HepG2 (cell line): ENCODE data around the gene XIAP. TPM values are rescaled to one million over a fixed set of nuclear protein-coding genes. Genes with fewer than 3 reads are reported as not detected.

Experiments
- HCFC1 ChIP-seq: fragments of 150-350 bp; IDR thresholded peaks from 2 replicates; pipeline ENCODE4 v1.6.1; 2014; ENCODE audit warnings: low read depth, low read length
- KDM6A ChIP-seq: IDR thresholded peaks from 2 replicates; pipeline ENCODE4 v1.6.1; 2016; ENCODE audit warnings: low read depth
- MXI1 ChIP-seq: IDR thresholded peaks from 3 replicates; pipeline ENCODE4 v1.6.1; 2012; ENCODE audit warnings: low read depth, low read length, inconsistent platforms, borderline replicate concordance
- NONO ChIP-seq, 2 experiments: fragments of 450-650 bp in 1 of 2; sonication (generic) in 1 of 2; formaldehyde crosslinking in 1 of 2; IDR thresholded peaks in 1 of 2; conservative IDR thresholded peaks in 1 of 2; 2 replicates each; pipeline versions ENCODE4 v1.6.1 to v1.8.0; 2017 to 2022; ENCODE audit warnings: mild to moderate bottlenecking in 1 of 2, missing genetic modification reagents in 1 of 2, moderate library complexity in 1 of 2
- SALL1 ChIP-seq: sonication (generic); formaldehyde crosslinking; IDR thresholded peaks from 2 replicates; pipeline ENCODE4 v1.8.0; 2022; ENCODE audit warnings: mild to moderate bottlenecking, missing genetic modification reagents
- SRSF1 ChIP-seq: fragments of 200-400 bp; formaldehyde crosslinking; optimal IDR thresholded peaks from 2 replicates; pipeline ENCODE3; 2017; ENCODE audit warnings: mild to moderate bottlenecking, low read depth, low read length, moderate library complexity
- TBX3 ChIP-seq: fragments of 450-650 bp; IDR thresholded peaks from 2 replicates; pipeline ENCODE4 v1.6.1; 2017; ENCODE audit warnings: antibody characterized with exemption, mild to moderate bottlenecking, inconsistent platforms, borderline replicate concordance
- TCF7 ChIP-seq: sonication (generic); IDR thresholded peaks from 2 replicates; pipeline ENCODE4 v1.6.1; 2016; ENCODE audit warnings: antibody characterized with exemption, low read depth
- TGIF2 ChIP-seq: IDR thresholded peaks from 2 replicates; pipeline ENCODE4 v1.6.1; 2016; ENCODE audit warnings: control low read depth, missing compliant biosample characterization
- ZC3H4 ChIP-seq: sonication (generic); formaldehyde crosslinking; IDR thresholded peaks from 2 replicates; pipeline ENCODE4 v1.4.0; 2020; ENCODE audit warnings: missing genetic modification reagents, borderline replicate concordance
- ZNF557 ChIP-seq: sonication (generic); formaldehyde crosslinking; IDR thresholded peaks from 2 replicates; pipeline ENCODE4 v1.4.0; 2020; ENCODE audit warnings: missing genetic modification reagents
- polyA plus RNA-seq, 8 experiments: library from polyadenylated mRNA; depleted of rRNA in 3 of 8; stranded (reverse) in 7 of 8; unstranded in 1 of 8; fragments of >200 nt; fragmentation: Illumina TruSeq in 4 of 8; extraction: Trizol in 4 of 8; gene quantifications; 2 replicates each; pipeline versions ENCODE4 v1.2.1 to v1.2.3, GENCODE V29; 2011 to 2016; ENCODE audit warnings: low read depth in 4 of 8, missing spikeins in 1 of 8, mixed read lengths in 1 of 8; ENCODE audit not compliant: insufficient read depth in 1 of 8
- total RNA-seq, 5 experiments: library from RNA; depleted of rRNA; stranded (reverse); fragments of >200 nt; fragmentation: Illumina TruSeq; extraction: Trizol; gene quantifications; 2 replicates each; pipeline ENCODE4 v1.2.3, GENCODE V29; 2016; ENCODE audit warnings: low read depth in 1 of 5
- TF ChIP-seq, protein P1 (sequence below): sonication (generic); formaldehyde crosslinking; IDR thresholded peaks from 2 replicates; pipeline ENCODE4 v1.5.0; 2020; ENCODE audit warnings: mild to moderate bottlenecking, missing genetic modification reagents, borderline replicate concordance
- TF ChIP-seq, protein P2 (sequence below): sonication (generic); formaldehyde crosslinking; IDR thresholded peaks from 2 replicates; pipeline ENCODE4 v1.4.0; 2020; ENCODE audit warnings: missing genetic modification reagents
- TF ChIP-seq, protein P3 (sequence below): sonication (generic); formaldehyde crosslinking; IDR thresholded peaks from 2 replicates; pipeline ENCODE4 v1.4.0; 2020; ENCODE audit warnings: missing genetic modification reagents; ENCODE audit errors: not compliant biosample characterization
- TF ChIP-seq, protein P4 (sequence below): IDR thresholded peaks from 2 replicates; pipeline ENCODE4 v1.4.0; 2020; ENCODE audit warnings: mild to moderate bottlenecking, missing genetic modification reagents
- TF ChIP-seq, protein P5 (sequence below): fragments of 450-650 bp; IDR thresholded peaks from 2 replicates; pipeline ENCODE4 v1.6.1; 2016

XIAP gene
- total and polyA plus RNA-seq, 2 of the 13 experiments (the other 11 are each of a cell fraction or from before 2014, with no cell fraction given), result 12.9 to 29.5 TPM

DNA sequence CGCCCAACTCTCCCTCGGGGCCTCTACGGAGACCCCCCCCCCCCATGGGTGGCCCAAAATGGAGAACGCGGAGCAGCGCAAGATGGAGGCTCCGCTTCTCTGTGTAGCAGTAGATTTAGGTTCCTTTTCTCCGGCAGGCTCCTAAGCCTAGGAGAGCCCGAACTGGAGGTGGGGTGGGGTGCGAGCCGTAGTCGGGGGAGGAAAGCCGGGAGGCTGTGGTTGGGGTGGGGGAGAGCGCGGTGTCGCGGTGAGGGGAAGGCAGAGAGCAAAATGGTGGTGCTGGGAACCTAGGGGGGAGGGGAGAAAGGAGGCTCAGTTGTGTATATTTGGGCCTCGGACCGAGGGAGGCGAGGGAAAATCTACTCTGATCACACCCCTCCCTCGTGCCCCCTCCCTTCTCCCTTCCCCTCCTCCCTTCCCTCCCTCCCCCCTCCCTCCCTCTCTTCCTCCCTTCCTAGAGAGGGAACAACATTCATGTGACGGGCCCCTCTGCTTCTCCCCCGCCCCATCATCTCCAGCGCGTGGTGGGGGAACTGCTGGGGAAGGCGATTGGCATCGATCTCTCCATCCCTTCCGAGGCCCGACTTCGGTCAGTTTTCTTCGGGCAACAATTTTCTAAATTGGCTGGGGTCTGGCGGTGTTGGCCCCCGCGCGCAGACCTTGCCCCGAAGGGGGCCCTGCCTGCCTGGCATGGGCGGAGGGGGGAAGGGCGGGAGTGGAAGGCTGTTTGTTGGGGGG, 101.6 kb downstream of the XIAP start, which contains the start of gene STAG2 (continued):
- peak; percentile 63; the same call in 1 of the 3 replicates for TF ChIP-seq MXI1
- TF ChIP-seq, protein P1, sequence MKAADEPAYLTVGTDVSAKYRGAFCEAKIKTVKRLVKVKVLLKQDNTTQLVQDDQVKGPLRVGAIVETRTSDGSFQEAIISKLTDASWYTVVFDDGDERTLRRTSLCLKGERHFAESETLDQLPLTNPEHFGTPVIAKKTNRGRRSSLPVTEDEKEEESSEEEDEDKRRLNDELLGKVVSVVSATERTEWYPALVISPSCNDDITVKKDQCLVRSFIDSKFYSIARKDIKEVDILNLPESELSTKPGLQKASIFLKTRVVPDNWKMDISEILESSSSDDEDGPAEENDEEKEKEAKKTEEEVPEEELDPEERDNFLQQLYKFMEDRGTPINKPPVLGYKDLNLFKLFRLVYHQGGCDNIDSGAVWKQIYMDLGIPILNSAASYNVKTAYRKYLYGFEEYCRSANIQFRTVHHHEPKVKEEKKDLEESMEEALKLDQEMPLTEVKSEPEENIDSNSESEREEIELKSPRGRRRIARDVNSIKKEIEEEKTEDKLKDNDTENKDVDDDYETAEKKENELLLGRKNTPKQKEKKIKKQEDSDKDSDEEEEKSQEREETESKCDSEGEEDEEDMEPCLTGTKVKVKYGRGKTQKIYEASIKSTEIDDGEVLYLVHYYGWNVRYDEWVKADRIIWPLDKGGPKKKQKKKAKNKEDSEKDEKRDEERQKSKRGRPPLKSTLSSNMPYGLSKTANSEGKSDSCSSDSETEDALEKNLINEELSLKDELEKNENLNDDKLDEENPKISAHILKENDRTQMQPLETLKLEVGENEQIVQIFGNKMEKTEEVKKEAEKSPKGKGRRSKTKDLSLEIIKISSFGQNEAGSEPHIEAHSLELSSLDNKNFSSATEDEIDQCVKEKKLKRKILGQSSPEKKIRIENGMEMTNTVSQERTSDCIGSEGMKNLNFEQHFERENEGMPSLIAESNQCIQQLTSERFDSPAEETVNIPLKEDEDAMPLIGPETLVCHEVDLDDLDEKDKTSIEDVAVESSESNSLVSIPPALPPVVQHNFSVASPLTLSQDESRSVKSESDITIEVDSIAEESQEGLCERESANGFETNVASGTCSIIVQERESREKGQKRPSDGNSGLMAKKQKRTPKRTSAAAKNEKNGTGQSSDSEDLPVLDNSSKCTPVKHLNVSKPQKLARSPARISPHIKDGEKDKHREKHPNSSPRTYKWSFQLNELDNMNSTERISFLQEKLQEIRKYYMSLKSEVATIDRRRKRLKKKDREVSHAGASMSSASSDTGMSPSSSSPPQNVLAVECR (CRISPR knock-in tag), result peak; percentile 40; the same call in 1 of the 2 replicates
- peak; percentile 42; the same call in 1 of the 2 replicates for TF ChIP-seq SALL1 (CRISPR knock-in tag)
- no peak for TF ChIP-seq KDM6A (CRISPR knock-in tag)
- TF ChIP-seq TCF7, result no peak
- TF ChIP-seq HCFC1, result no peak
- TF ChIP-seq NONO (IDR thresholded peaks at IDR 0.05), result no peak
- peak; percentile 10; the same call in 1 of the 2 replicates for TF ChIP-seq NONO (CRISPR knock-in tag; conservative IDR thresholded peaks at IDR 0.05)
- TF ChIP-seq, protein P2, sequence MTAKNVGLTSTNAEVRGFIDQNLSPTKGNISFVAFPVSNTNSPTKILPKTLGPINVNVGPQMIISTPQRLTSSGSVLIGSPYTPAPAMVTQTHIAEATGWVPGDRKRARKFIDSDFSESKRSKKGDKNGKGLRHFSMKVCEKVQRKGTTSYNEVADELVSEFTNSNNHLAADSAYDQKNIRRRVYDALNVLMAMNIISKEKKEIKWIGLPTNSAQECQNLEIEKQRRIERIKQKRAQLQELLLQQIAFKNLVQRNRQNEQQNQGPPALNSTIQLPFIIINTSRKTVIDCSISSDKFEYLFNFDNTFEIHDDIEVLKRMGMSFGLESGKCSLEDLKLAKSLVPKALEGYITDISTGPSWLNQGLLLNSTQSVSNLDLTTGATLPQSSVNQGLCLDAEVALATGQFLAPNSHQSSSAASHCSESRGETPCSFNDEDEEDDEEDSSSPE, result peak; percentile 54; the same call in 1 of the 2 replicates
- TF ChIP-seq, protein P3, sequence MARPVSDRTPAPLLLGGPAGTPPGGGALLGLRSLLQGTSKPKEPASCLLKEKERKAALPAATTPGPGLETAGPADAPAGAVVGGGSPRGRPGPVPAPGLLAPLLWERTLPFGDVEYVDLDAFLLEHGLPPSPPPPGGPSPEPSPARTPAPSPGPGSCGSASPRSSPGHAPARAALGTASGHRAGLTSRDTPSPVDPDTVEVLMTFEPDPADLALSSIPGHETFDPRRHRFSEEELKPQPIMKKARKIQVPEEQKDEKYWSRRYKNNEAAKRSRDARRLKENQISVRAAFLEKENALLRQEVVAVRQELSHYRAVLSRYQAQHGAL, result no peak
- TF ChIP-seq TGIF2 (CRISPR knock-in tag), result 0 out of 2 replicates have a peak, but pooled peaks have one; percentile 37
- no peak for TF ChIP-seq ZNF557 (CRISPR knock-in tag)
- no peak for TF ChIP-seq TBX3
- TF ChIP-seq, protein P4, sequence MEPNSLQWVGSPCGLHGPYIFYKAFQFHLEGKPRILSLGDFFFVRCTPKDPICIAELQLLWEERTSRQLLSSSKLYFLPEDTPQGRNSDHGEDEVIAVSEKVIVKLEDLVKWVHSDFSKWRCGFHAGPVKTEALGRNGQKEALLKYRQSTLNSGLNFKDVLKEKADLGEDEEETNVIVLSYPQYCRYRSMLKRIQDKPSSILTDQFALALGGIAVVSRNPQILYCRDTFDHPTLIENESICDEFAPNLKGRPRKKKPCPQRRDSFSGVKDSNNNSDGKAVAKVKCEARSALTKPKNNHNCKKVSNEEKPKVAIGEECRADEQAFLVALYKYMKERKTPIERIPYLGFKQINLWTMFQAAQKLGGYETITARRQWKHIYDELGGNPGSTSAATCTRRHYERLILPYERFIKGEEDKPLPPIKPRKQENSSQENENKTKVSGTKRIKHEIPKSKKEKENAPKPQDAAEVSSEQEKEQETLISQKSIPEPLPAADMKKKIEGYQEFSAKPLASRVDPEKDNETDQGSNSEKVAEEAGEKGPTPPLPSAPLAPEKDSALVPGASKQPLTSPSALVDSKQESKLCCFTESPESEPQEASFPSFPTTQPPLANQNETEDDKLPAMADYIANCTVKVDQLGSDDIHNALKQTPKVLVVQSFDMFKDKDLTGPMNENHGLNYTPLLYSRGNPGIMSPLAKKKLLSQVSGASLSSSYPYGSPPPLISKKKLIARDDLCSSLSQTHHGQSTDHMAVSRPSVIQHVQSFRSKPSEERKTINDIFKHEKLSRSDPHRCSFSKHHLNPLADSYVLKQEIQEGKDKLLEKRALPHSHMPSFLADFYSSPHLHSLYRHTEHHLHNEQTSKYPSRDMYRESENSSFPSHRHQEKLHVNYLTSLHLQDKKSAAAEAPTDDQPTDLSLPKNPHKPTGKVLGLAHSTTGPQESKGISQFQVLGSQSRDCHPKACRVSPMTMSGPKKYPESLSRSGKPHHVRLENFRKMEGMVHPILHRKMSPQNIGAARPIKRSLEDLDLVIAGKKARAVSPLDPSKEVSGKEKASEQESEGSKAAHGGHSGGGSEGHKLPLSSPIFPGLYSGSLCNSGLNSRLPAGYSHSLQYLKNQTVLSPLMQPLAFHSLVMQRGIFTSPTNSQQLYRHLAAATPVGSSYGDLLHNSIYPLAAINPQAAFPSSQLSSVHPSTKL (CRISPR knock-in tag), result no peak
- TF ChIP-seq ZC3H4 (CRISPR knock-in tag), result peak; percentile 48; the same call in 1 of the 2 replicates
- TF ChIP-seq SRSF1, result peak; percentile 57
- TF ChIP-seq, protein P5, sequence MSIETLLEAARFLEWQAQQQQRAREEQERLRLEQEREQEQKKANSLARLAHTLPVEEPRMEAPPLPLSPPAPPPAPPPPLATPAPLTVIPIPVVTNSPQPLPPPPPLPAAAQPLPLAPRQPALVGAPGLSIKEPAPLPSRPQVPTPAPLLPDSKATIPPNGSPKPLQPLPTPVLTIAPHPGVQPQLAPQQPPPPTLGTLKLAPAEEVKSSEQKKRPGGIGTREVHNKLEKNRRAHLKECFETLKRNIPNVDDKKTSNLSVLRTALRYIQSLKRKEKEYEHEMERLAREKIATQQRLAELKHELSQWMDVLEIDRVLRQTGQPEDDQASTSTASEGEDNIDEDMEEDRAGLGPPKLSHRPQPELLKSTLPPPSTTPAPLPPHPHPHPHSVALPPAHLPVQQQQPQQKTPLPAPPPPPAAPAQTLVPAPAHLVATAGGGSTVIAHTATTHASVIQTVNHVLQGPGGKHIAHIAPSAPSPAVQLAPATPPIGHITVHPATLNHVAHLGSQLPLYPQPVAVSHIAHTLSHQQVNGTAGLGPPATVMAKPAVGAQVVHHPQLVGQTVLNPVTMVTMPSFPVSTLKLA, result 0 out of 2 replicates have a peak, but pooled peaks have one; percentile 17
